Measurements from ENCODE around the gene AGAP3. TPM values are rescaled to one million over a fixed set of nuclear protein-coding genes. Genes with fewer than 3 reads are reported as not detected.

The AGAP3 gene
- total and polyA plus RNA-seq, 4 experiments from 2014 or later: 3.0 to 65.8 (median 31.2) TPM

GRCh38 chr7:151065516-151065915 is 20.8 kb upstream of the AGAP3 start:
- H3K4me3 ChIP-seq (ENCODE audit: low read length in 2 of 2): no peak overlapping the region
- H3K9me3 ChIP-seq (ENCODE audit: control insufficient read depth in 1 of 2, low read length in 2 of 2): no peaks in the 10 kb centered on the region
- Mint-ChIP-seq H3K4me3 (no peak overlapping the region), H3K27ac (peak overlapping the region in 1 of 7 donors; percentile 47), H3K27me3 (no peaks in the 10 kb centered on the region), H3K4me1 (peaks cover 7 to 14% (median 12%) of the 10 kb centered on the region in 4 donors), H3K36me3 (peaks cover 11 to 46% of the 10 kb centered on the region in 2 donors), H3K9me3 (no peaks in the 10 kb centered on the region)
- POLR2A ChIA-PET (ENCODE audit: partially characterized antibody): interaction anchor here (1.2 kb wide), 1 partner anchor 17 kb away, joined by 3 read pairs; no protein-coding TSS in a partner anchor
- DNase-seq: no peak
- CTCF ChIA-PET (ENCODE audit: partially characterized antibody): no interaction called here
- H3K4me1 ChIP-seq (ENCODE audit: insufficient read depth, low read length): peaks cover 12% of the 10 kb centered on the region
- intact Hi-C loops (cut with micrococcal nuclease): no loop called here
- no peaks in the 10 kb centered on the region for H3K27me3 ChIP-seq (ENCODE audit: insufficient read depth, low read length)
- H3K36me3 ChIP-seq (ENCODE audit: insufficient read depth, low read length): peaks cover 31% of the 10 kb centered on the region
- H3K27ac ChIP-seq (ENCODE audit: low read depth, low read length): no peak overlapping the region

GRCh38 chr7:151066273-151066974 is 19.9 kb upstream of the AGAP3 start:
- Histone ChIP-seq H3K4me1 (ENCODE audit: insufficient read depth, low read length) (peaks cover 3% of the 10 kb centered on the region), H3K9me3 (ENCODE audit: control insufficient read depth in 1 of 2, low read length in 2 of 2) (no peaks in the 10 kb centered on the region), H3K4me3 (ENCODE audit: low read length in 2 of 2) (no peak overlapping the region), H3K36me3 (ENCODE audit: insufficient read depth, low read length) (peaks cover 31% of the 10 kb centered on the region), H3K27me3 (ENCODE audit: insufficient read depth, low read length) (no peaks in the 10 kb centered on the region), H3K27ac (ENCODE audit: low read depth, low read length) (no peak overlapping the region)
- Mint-ChIP-seq H3K27me3 (no peaks in the 10 kb centered on the region), H3K36me3 (peaks cover 11 to 46% of the 10 kb centered on the region in 2 donors), H3K9me3 (no peaks in the 10 kb centered on the region), H3K4me1 (peaks cover 2 to 5% (median 4%) of the 10 kb centered on the region in 4 donors), H3K27ac (no peak overlapping the region), H3K4me3 (no peak overlapping the region)
- intact Hi-C loops (cut with micrococcal nuclease): no loop called here
- POLR2A ChIA-PET (ENCODE audit: partially characterized antibody): interaction anchor here (0.6 kb wide), 1 partner anchor 14 kb away, joined by 4 read pairs; the partner anchor contains the start of gene FASTK
- DNase-seq: no peak
- CTCF ChIA-PET (ENCODE audit: partially characterized antibody): no interaction called here

- H3K27me3 ChIP-seq (ENCODE audit: insufficient read depth, low read length): no peaks in the 10 kb centered on the region
- H3K27ac ChIP-seq (ENCODE audit: low read depth, low read length): no peak overlapping the region
- Mint-ChIP-seq H3K36me3 (peaks cover 11 to 50% of the 10 kb centered on the region in 2 donors), H3K27ac (peak overlapping the region in 1 of 7 donors; percentile 53), H3K4me1 (no peaks in the 10 kb centered on the region), H3K9me3 (no peaks in the 10 kb centered on the region), H3K4me3 (no peak overlapping the region), H3K27me3 (no peaks in the 10 kb centered on the region)
- H3K4me1 ChIP-seq (ENCODE audit: insufficient read depth, low read length): no peaks in the 10 kb centered on the region
- DNase-seq: no peak
- ChIA-PET POLR2A (ENCODE audit: partially characterized antibody) (interaction anchor here (0.6 to 1.4 kb wide), 3 partner anchors 12 to 80 kb away, joined by 3 to 4 read pairs (median 4); partner anchors contain the start of genes FASTK and TMUB1), CTCF (ENCODE audit: partially characterized antibody) (interaction anchor here (0.6 to 1.2 kb wide), 6 partner anchors 17 to 299 kb away, joined by 3 to 5 read pairs (median 3); no protein-coding TSS in a partner anchor)
- intact Hi-C loops (cut with micrococcal nuclease): no loop called here
- H3K36me3 ChIP-seq (ENCODE audit: insufficient read depth, low read length): peaks cover 39% of the 10 kb centered on the region
- H3K9me3 ChIP-seq (ENCODE audit: control insufficient read depth in 1 of 2, low read length in 2 of 2): no peaks in the 10 kb centered on the region
- H3K4me3 ChIP-seq (ENCODE audit: low read length in 2 of 2): no peak overlapping the region
Measured at GRCh38 chr7:151068069-151068773, 18.1 kb upstream of the AGAP3 start.

GRCh38 chr7:151069841-151070573 is 16.3 kb upstream of the AGAP3 start:
- peak in 1 of 5 donors; percentile 24 for DNase-seq
- H3K9me3 ChIP-seq (ENCODE audit: control insufficient read depth in 1 of 2, low read length in 2 of 2): no peaks in the 10 kb centered on the region
- no peak overlapping the region for H3K4me3 ChIP-seq (ENCODE audit: low read length in 2 of 2)
- Mint-ChIP-seq H3K36me3 (peaks cover 11 to 42% of the 10 kb centered on the region in 2 donors), H3K27me3 (no peaks in the 10 kb centered on the region), H3K4me3 (no peak overlapping the region), H3K4me1 (no peaks in the 10 kb centered on the region), H3K9me3 (no peaks in the 10 kb centered on the region), H3K27ac (no peak overlapping the region)
- ChIA-PET CTCF (ENCODE audit: partially characterized antibody) (no interaction called here), POLR2A (ENCODE audit: partially characterized antibody) (interaction anchor here (1.0 kb wide), 1 partner anchor 42 kb away, joined by 3 read pairs; the partner anchor contains the start of gene ABCB8)
- no peak overlapping the region for H3K27ac ChIP-seq (ENCODE audit: low read depth, low read length)
- peaks cover 34% of the 10 kb centered on the region for H3K36me3 ChIP-seq (ENCODE audit: insufficient read depth, low read length)
- H3K27me3 ChIP-seq (ENCODE audit: insufficient read depth, low read length): no peaks in the 10 kb centered on the region
- no peaks in the 10 kb centered on the region for H3K4me1 ChIP-seq (ENCODE audit: insufficient read depth, low read length)
- intact Hi-C loops (cut with micrococcal nuclease): no loop called here

- Histone ChIP-seq H3K4me3 (ENCODE audit: low read length in 2 of 2) (no peak overlapping the region), H3K27ac (ENCODE audit: low read depth, low read length) (no peak overlapping the region), H3K4me1 (ENCODE audit: insufficient read depth, low read length) (no peaks in the 10 kb centered on the region), H3K27me3 (ENCODE audit: insufficient read depth, low read length) (no peaks in the 10 kb centered on the region), H3K36me3 (ENCODE audit: insufficient read depth, low read length) (peaks cover 34% of the 10 kb centered on the region), H3K9me3 (ENCODE audit: control insufficient read depth in 1 of 2, low read length in 2 of 2) (no peaks in the 10 kb centered on the region)
- intact Hi-C loops (cut with micrococcal nuclease): no loop called here
- CTCF ChIA-PET (ENCODE audit: partially characterized antibody): no interaction called here
- Mint-ChIP-seq H3K27ac (peak overlapping the region in 2 of 7 donors; percentile 31 to 65), H3K4me3 (no peak overlapping the region), H3K9me3 (no peaks in the 10 kb centered on the region), H3K27me3 (no peaks in the 10 kb centered on the region), H3K36me3 (peaks cover 11 to 40% of the 10 kb centered on the region in 2 donors), H3K4me1 (no peaks in the 10 kb centered on the region)
- peak in 1 of 5 donors; percentile 5 for DNase-seq
- POLR2A ChIA-PET (ENCODE audit: partially characterized antibody): interaction anchor here (1.0 kb wide), 1 partner anchor 42 kb away, joined by 3 read pairs; the partner anchor contains the start of gene ABCB8
Measured at GRCh38 chr7:151070574-151070960, 15.7 kb upstream of the AGAP3 start.

DNA sequence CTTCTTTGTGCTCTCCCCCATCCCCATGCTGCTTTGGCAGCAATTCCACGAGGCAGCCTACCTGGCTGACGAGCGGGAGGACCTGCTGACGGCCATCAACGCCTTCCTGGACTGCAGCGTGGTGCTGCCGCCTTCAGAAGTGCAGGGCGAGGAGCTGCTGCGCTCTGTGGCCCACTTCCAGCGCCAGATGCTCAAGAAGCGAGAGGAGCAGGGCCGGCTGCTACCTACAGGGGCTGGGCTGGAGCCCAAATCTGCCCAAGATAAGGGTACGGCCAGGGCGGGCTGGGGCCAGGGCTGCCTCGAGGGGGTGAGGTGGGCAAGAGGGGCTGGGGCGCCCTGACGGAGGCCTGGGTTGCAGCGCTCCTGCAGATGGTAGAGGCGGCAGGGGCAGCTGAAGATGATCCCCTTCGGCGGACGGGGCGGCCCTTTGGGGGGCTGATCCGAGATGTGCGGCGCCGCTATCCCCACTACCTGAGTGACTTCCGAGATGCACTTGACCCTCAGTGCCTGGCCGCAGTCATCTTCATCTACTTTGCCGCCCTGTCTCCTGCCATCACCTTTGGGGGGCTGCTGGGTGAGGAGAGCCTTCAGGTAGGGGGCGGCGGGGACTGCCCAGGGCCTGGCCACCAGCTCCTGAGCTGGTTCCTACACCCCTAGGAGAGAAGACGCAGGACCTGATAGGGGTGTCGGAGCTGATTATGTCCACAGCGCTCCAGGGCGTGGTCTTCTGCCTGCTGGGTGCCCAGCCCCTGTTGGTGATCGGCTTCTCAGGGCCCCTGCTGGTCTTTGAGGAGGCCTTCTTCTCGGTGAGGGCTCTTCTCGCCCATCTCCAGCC is 15.0 kb upstream of the AGAP3 start:
- peaks cover 11 to 45% of the 10 kb centered on the region in 2 donors for H3K36me3 Mint-ChIP-seq
- peaks cover 31% of the 10 kb centered on the region for H3K36me3 ChIP-seq (ENCODE audit: insufficient read depth, low read length)
- H3K9me3 ChIP-seq (ENCODE audit: control insufficient read depth in 1 of 2, low read length in 2 of 2): no peaks in the 10 kb centered on the region
- H3K9me3 Mint-ChIP-seq: no peaks in the 10 kb centered on the region
- H3K27me3 Mint-ChIP-seq: no peaks in the 10 kb centered on the region
- ChIA-PET CTCF (ENCODE audit: partially characterized antibody) (no interaction called here), POLR2A (ENCODE audit: partially characterized antibody) (interaction anchor here (1.0 kb wide), 1 partner anchor 43 kb away, joined by 3 read pairs; the partner anchor contains the start of gene ABCB8)
- intact Hi-C loops (cut with micrococcal nuclease): no loop called here
- H3K27ac Mint-ChIP-seq: no peak overlapping the region
- H3K4me1 Mint-ChIP-seq: no peaks in the 10 kb centered on the region
- H3K4me3 ChIP-seq (ENCODE audit: low read length in 2 of 2): no peak overlapping the region
- DNase-seq: peak in 1 of 5 donors; percentile 33
- H3K4me3 Mint-ChIP-seq: no peak overlapping the region
- no peak overlapping the region for H3K27ac ChIP-seq (ENCODE audit: low read depth, low read length)
- H3K4me1 ChIP-seq (ENCODE audit: insufficient read depth, low read length): no peaks in the 10 kb centered on the region
- H3K27me3 ChIP-seq (ENCODE audit: insufficient read depth, low read length): no peaks in the 10 kb centered on the region

Measured in CD4-positive, alpha-beta memory T cell (primary cell).